ENCODE results near the gene ADGRV1.

- TF ChIP-seq RCOR1 (IDR thresholded peaks at IDR 0.05; ENCODE audit: low read length) = no peak
- TF ChIP-seq CTCF (IDR thresholded peaks at IDR 0.05) = no peak
- no peak for TF ChIP-seq EZH2phosphoT487 (IDR thresholded peaks at IDR 0.05; ENCODE audit: borderline replicate concordance, low read depth)
- no peak for TF ChIP-seq YY1 (IDR thresholded peaks at IDR 0.05; ENCODE audit: low read depth)
- TF ChIP-seq RXRA (IDR thresholded peaks at IDR 0.05; ENCODE audit: borderline replicate concordance, low read depth) = no peak
Measured at GRCh38 chr5:90939211-90939610, 380.6 kb downstream of the ADGRV1 start.

Data from SK-N-SH (cell line).